Colon (tissue), 2 donors: ENCODE measurements around the gene EN2.

ENCODE experiments used
- FAIRE-seq: peaks from 2 replicates; lab custom pipeline; 2012; peaks lifted over from hg19 to GRCh38; lab: Jason Lieb, UNC
- donor health status: control.
- donor health status: control.

The EN2 gene

GRCh38 chr7:155508376-155509358 is 50.7 kb downstream of the EN2 start:
- FAIRE-seq = no peak

- no peak for FAIRE-seq
Observed at GRCh38 chr7:155509359-155509724, 51.4 kb downstream of the EN2 start.

GRCh38 chr7:155509725-155510551 is 52.0 kb downstream of the EN2 start:
- FAIRE-seq = no peak

- FAIRE-seq = no peak
Observed at GRCh38 chr7:155510975-155511701, 53.2 kb downstream of the EN2 start.

GRCh38 chr7:155511702-155511996 is 53.7 kb downstream of the EN2 start:
- no peak for FAIRE-seq

- FAIRE-seq = no peak
Observed at GRCh38 chr7:155512246-155512887, 54.4 kb downstream of the EN2 start.

GRCh38 chr7:155513543-155514285 is 55.8 kb downstream of the EN2 start:
- no peak for FAIRE-seq

GRCh38 chr7:155514296-155514695 is 56.4 kb downstream of the EN2 start:
- FAIRE-seq = no peak
